ENCODE results near the gene TMCC1. TPM values are rescaled to one million over a fixed set of nuclear protein-coding genes. Genes with fewer than 3 reads are reported as not detected.

TMCC1 gene
- total and polyA plus RNA-seq, 2 experiments from 2014 or later, result 12.3 to 26.9 TPM

DNA sequence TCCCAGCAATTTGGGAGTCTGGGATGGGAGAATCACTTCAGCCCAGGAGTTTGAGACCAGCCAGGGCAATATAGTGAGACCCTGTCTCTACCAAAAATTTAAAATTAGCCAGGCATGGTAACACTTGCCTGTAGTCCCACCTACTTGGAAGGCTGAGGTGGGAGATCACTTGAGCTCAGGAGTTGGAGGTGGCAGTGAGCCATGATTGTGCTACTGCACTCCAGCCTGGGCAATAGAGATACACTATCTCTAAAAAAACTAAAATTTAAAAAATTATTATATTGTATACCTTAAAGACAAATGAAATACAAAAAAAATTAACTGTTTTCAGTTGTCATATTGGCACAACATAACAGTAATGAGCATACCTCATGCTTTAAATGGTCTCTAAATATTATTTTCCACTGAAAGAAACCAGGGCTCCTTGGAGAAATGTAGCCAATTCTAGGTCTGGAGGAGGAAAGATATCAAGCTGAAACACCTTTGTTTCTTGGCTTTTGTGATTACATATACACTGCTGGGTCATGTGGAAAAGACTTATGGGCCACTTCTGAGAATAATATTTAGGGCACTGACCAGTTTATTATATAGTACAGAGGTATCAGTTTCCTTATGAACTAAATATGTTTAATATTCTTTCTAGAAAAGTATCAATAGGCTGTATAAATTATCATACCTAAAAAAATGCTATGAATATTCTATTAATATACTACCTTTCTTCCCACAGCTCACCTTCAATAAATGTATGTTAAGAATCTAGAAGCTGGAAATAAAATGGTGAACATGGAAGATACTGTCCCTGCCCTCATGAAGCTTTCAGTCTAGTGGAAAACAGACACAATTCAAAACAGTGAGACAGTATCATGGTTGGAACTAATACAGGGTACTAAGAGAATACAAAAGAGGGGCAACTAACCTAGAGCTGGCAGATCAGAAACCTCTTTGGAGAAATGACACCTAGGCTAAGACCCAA lies 119.5 kb downstream of the TMCC1 start:
- no peak for DNase-seq (ENCODE audit: low read depth in 1 of 2, low spot score in 1 of 2)
- no peak for TF ChIP-seq CTCF (IDR thresholded peaks at IDR 0.05; ENCODE audit: low read depth, low read length)
- no peak overlapping the region for H3K27ac ChIP-seq

DNA sequence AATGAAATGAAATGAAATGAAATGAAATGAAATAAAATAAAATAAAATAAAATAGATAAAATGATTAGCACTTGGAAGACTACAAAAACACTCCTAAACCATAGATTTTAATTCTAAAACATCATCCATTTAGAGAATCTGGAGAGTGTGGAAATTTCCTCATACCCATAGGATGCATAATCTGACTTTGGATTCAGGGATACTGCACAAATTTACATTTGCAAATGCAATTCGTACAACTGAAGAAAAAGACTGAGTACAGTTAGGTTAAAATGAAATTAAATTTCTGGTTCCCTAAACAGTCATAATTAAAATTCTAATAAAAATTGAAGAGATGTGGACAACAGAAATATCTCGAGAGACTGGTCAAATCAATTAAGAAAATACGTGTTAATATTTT lies 122.9 kb downstream of the TMCC1 start:
- Histone ChIP-seq H3K9me3 (ENCODE audit: low read depth) (no peaks in the 10 kb centered on the region), H3K27ac (no peak overlapping the region), H3K27me3 (no peaks in the 10 kb centered on the region), H3K4me1 (ENCODE audit: low read depth) (peaks cover 12% of the 10 kb centered on the region), H3K36me3 (no peaks in the 10 kb centered on the region), H3K4me3 (no peak overlapping the region)
- TF ChIP-seq CTCF (IDR thresholded peaks at IDR 0.05; ENCODE audit: low read depth, low read length), result no peak
- no peak for DNase-seq (ENCODE audit: low read depth in 1 of 2, low spot score in 1 of 2)

More for the DNA sequence above, 119.5 kb downstream of the TMCC1 start:
- H3K36me3 ChIP-seq, result no peaks in the 10 kb centered on the region
- H3K4me1 ChIP-seq (ENCODE audit: low read depth), result peaks cover 5% of the 10 kb centered on the region
- no peaks in the 10 kb centered on the region for H3K27me3 ChIP-seq
- no peaks in the 10 kb centered on the region for H3K9me3 ChIP-seq (ENCODE audit: low read depth)
- H3K4me3 ChIP-seq, result no peak overlapping the region

DNA sequence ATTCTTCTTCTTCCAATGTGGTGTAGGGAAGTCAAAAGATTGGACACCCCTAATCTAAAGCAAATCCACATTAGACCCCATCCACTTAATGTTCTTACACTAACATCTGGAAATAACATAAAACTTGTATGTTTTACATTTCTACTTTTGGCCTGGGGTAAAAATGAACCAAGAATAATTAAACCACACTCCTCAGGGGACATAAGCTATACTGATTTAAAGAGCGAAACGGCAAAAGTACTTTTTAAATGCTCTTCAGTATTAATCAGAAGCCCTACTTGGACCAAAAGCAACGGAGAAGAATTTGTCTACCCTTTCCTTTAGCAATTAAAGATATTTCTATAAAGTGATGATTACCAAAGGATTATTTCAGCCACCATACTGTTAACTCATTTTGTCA lies 123.9 kb downstream of the TMCC1 start:
- Histone ChIP-seq H3K9me3 (ENCODE audit: low read depth) (no peaks in the 10 kb centered on the region), H3K27me3 (no peaks in the 10 kb centered on the region), H3K4me3 (no peak overlapping the region), H3K4me1 (ENCODE audit: low read depth) (peaks cover 12% of the 10 kb centered on the region), H3K27ac (no peak overlapping the region), H3K36me3 (no peaks in the 10 kb centered on the region)
- no peak for TF ChIP-seq CTCF (IDR thresholded peaks at IDR 0.05; ENCODE audit: low read depth, low read length)
- DNase-seq (ENCODE audit: low read depth in 1 of 2, low spot score in 1 of 2), result no peak

DNA sequence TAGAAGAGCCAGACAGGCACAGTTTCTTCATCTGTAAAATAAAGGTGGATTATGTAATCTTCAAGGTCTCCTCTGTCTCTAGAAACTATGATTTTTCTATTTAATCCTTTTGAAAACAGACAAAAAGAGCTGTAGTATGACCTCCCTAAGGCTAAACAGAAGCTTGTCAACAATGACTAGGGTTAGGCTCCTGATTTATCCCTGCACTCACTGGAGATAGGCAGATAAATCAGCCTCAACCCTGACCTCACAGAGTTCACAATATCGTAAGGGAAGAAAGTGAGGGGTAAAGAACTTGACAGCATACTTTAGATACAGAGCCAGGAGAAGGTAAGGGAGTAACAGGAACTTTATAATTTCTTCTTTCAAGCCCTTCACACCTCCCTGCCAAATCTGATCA lies 124.8 kb downstream of the TMCC1 start:
- no peak for TF ChIP-seq CTCF (IDR thresholded peaks at IDR 0.05; ENCODE audit: low read depth, low read length)

DNA sequence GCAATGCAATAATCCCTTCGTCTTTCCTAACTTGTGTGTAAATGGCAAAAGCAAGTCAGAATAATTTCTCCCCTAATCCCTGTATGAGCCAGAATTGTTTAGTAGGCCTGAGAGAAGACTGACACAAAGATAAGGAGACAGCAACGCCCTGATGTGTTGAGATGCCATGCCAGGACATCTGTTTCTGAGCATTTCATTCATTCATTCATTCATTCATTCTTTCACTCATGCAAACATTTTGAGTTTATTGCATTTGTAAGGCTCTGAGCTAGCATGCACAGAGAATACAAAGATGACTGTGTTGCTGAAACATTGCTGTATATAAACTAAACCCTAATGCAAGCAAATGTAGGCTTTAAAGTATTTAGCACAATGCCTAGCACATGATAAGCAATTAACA lies 127.4 kb downstream of the TMCC1 start:
- Histone ChIP-seq H3K27me3 (no peaks in the 10 kb centered on the region), H3K27ac (no peak overlapping the region), H3K9me3 (ENCODE audit: low read depth) (no peaks in the 10 kb centered on the region), H3K4me1 (ENCODE audit: low read depth) (peaks cover 12% of the 10 kb centered on the region), H3K4me3 (no peak overlapping the region), H3K36me3 (no peaks in the 10 kb centered on the region)
- DNase-seq (ENCODE audit: low read depth in 1 of 2, low spot score in 1 of 2), result no peak
- no peak for TF ChIP-seq CTCF (IDR thresholded peaks at IDR 0.05; ENCODE audit: low read depth, low read length)

More for the DNA sequence above, 124.8 kb downstream of the TMCC1 start:
- Histone ChIP-seq H3K27ac (peak overlapping the region; percentile 83), H3K36me3 (no peaks in the 10 kb centered on the region), H3K4me1 (ENCODE audit: low read depth) (peaks cover 12% of the 10 kb centered on the region), H3K4me3 (no peak overlapping the region), H3K27me3 (no peaks in the 10 kb centered on the region), H3K9me3 (ENCODE audit: low read depth) (no peaks in the 10 kb centered on the region)
- DNase-seq (ENCODE audit: low read depth in 1 of 2, low spot score in 1 of 2), result peak in 1 of 2 donors; percentile 17
